Measurements from ENCODE around the gene NANOS1.
"Not testable (repeated sequence)": the region's sequence is repeated elsewhere in the genome, so short reads cannot be mapped to it uniquely, and the experiment has no call there.

Gene NANOS1

DNA sequence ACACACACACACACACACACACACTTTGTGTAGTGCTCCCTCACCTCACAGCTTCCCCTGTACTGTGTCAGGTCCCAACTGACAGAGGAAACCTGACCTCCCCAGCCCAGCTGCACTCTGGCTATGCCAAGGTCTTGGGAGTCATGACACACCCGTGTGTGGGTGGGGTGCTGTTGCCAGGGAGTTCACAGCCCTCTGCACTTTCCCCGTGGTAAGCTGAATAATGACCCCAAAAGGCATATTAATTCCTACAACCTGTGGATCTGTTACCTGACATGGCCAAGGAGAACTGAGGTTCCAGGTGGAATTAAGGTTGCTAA lies 8.9 kb upstream of the NANOS1 start:
- DNase-seq = no peak

GRCh38 chr10:119022846-119023552 lies 6.5 kb upstream of the NANOS1 start:
- DNase-seq = no peak

- DNase-seq = no peak
Measured at GRCh38 chr10:119023553-119023868, 6.0 kb upstream of the NANOS1 start.

DNA sequence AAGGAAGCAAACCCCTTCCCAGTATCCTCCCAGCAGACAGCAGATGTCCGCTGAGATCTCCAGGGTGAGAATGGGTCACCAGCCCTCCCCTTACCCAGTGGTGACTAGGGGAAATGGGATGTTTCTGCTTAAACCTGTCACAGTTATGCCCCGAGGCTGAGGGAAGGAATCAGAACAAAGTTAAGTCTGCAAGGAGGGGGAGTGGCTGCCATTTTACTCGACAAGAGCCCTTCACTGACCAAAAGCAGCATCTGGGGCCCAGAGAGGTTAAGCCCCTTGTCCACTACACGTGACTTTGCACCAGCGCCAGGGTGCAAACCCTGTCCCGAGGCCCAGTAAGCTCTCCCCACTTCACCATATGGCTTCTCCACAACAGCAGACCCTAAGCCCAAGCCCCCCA lies 4.6 kb upstream of the NANOS1 start:
- no peak for DNase-seq

DNA sequence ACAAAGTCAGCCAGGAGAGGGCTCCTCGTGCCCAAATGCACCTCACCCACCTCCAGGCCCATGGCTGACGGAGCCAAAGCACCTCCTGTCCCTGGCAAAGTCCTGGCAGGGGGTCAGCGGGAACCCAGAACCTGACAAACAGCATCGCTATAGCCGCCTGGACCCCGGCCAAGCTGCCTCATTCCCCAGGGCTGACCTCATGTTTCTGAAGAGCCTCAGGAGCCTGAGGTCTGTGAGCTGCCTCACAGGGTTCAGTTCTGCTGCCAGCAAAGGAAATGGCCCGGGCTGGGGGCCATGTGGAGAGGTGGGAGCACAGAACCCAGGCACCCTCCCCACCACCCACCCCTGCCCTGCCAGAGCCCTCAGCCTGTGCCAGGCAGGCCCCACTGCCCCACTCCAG lies 4.2 kb upstream of the NANOS1 start:
- DNase-seq = no peak

DNA sequence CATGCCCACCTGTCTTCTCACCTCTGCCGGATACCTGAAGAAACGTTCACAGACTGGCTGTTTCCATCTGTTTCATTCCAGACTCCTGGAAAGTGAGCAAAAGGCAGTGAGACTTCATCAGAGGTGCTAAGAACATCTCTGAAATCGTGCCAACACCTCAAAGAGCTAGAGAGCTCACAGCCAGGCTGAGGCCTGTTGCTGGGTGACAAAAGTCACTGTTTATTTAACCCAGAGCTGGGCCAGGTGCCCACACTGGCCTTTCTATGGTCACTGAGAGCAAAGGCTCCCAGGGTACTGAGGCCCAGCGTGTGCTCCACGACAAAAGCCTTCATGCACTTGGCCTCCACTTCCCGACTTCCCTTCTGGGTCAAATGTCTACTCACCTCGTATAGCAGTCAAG lies 3.7 kb upstream of the NANOS1 start:
- no peak for DNase-seq

DNA sequence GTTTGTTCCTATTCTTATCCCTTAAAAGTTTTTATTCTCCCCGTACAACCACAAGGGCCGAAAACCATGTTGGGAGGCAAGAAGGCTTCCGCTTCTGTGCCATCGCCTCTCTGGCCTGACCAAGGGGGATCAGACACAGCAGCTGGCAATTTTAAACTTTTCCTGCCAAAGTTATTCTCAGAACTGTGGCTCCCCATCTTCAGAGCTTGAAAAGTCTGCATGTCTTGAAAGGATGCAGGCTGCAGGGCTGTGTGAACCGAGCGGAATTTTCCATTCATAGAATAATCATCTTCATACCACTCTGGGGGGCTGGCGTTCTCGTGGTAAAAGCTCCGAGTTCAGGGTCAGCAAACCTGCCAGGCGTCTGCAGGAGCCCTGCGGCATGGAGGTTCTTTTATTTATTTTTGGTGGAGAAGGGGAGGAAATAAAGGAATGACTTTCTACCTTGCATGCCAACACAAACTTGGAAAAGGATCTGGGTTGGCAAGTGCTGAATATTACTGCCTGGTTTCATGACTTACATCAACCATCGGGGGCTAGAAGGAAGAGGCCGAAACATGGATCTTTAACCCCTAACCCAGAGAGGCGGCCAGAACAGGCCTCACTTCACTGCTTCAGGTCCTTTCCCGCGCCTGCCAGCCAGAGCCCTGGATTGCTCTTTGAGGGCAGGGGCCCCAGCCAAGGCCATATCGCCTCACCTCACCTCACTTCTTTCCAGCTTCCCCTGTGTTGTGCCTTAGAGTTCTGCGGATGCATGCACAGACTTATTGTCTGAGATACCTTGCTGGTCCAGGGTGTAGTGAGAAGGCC lies 3.0 kb upstream of the NANOS1 start:
- no peak for DNase-seq

DNA sequence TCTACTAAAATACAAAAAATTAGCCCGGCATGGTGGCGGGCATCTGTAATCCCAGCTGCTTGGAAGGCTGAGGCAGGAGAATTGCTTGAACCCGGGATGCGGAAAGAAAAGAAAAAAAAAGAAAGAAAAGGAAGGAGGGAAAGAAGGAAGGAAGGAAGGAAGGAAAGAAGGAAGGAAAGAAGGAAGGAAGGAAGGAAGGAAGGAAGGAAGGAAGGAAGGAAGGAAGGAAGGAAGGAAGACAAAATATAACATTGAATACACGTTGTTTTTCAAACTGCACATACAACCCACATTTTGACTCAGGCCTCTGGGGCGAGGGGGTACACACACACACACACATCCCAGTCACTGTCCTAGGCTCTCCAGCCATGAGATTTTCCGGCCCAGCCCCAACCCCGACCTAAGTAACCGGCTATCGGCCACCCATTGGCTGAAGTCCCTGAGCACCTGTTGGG lies 1.0 kb upstream of the NANOS1 start:
- DNase-seq = not testable (repeated sequence)

DNA sequence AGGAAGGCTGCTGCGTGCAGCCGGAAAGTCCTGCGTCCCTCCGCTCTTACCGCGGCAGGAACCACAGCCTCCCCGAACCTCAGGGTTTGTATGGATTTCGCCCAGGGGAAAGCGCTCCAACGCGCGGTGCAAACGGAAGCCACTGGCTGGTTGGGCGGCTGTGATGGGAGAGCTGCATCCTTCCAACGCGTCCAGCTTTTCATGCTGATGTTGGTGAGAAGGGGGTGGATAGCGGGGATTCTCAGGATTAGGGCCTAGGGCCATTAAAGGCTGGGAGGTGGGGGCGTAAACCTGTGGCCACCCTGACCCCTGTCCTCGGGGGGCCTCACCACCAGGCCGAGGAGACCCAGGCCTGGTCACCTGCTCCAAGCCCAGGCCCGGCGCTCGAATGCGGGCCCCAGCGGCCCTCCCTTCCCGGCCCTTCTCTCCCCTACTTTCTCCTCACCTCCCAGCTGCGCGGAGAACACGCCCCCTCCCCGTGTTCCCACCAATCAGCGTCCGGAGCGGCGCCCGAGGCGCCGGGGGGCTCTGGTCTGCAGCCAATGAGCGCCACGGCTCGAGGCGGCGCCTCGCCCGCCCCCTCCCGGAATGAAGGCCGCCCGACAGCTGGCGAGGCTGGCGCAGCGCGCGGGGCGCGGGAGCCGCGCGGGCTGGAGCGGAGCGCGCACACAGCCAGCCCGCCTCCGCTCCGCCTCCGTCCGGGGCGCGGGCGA lies 458 bp upstream of the NANOS1 start:
- peak; percentile 87 for DNase-seq

GRCh38 chr10:119030421-119031250 lies 1.1 kb downstream of the NANOS1 start:
- peak; percentile 57 for DNase-seq

GRCh38 chr10:119031496-119032059 lies 2.1 kb downstream of the NANOS1 start:
- DNase-seq = no peak

DNA sequence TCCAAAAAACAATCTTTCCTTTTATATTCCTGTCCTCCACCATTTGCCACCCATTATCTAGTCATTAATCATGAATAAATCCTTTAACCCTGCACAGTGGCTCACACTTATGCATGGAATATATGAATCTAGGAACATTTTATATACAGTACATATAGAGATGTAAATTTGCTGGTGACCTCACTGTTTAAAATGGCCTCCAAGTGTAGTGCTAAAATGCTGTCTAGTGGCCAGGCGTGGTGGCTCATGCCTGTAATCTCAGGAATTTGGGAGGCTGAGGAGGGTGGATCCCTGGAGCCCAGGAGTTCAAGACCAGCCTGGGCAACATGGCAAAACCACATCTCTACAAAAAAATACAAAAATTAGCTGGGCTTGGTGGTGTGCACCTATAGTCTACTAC lies 9.6 kb downstream of the NANOS1 start:
- DNase-seq = no peak

- DNase-seq = no peak
Measured at GRCh38 chr10:119041326-119041725, 11.8 kb downstream of the NANOS1 start.

GRCh38 chr10:119042169-119042568 lies 12.7 kb downstream of the NANOS1 start:
- no peak for DNase-seq

DNA sequence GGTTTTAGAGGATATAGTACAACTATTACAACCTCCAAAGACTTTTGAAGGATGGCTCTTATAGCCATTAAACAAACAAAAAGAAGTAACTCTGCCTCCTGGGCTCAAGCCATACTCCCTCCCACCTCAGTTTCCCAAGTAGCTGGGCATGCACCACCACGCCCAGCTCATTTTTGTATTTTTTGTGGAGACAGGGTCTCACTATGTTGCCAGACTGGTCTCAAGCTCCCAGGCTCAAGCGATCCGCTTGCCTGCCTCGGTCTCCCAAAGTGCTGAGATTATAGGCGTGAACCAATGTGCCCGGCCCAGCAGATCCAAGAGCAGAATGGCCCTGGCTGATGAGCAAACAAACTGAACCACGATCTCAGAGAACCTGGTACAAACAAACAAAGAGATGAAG lies 16.0 kb downstream of the NANOS1 start:
- no peak for DNase-seq

- no peak for DNase-seq
Measured at GRCh38 chr10:119049361-119049760, 19.8 kb downstream of the NANOS1 start.

GRCh38 chr10:119049777-119050176 lies 20.3 kb downstream of the NANOS1 start:
- no peak for DNase-seq

DNA sequence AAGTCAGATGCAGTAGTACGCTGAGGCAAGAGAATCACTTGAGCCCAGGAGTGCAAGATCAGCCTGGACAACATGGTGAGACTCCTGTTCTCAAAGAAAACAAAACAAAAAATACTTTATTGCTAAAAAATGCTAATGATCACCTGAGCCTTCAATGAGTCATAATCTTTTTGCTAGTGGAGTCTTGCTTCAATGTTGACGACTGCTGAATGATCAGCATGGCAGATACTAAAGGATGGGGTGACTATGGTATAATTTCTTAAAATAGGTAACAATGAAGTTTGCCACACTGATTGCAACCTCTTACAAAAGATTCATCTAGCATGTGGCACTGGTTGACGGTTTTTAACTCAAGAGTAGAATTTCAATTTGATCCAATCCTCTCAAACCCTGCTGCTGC lies 22.3 kb downstream of the NANOS1 start:
- DNase-seq = no peak

- no peak for DNase-seq
Measured at GRCh38 chr10:119055472-119055871, 26.0 kb downstream of the NANOS1 start.

- DNase-seq = no peak
Measured at GRCh38 chr10:119058010-119058409, 28.5 kb downstream of the NANOS1 start.

- no peak for DNase-seq
Measured at GRCh38 chr10:119059557-119059956, 30.0 kb downstream of the NANOS1 start.

DNA sequence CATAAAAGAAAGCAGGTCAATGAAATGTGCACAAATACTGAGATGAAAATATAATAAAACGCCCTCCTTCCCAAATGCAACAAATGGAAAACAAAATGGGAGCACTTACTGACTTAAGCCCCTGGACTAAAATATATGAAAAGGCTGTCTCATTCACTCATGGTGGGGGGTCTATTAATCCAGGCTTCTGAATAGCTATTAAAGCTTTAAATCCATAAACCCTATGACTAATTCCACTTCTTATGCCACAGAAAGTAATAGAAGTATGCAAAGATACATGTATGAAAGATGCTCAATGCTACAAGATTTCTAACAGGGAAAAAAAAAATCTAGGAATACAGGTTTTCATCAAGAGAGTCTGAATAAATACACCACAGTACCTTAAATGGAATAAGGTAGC lies 30.6 kb downstream of the NANOS1 start:
- DNase-seq = no peak

GRCh38 chr10:119061352-119061751 lies 31.8 kb downstream of the NANOS1 start:
- DNase-seq = no peak
